ENCODE measurements around the gene ZNF281.

ZNF281 gene

GRCh38 chr1:200368556-200368955 lies 41.3 kb downstream of the ZNF281 start:
- H3K27ac ChIP-seq, result peak overlapping the region; percentile 80
- TF ChIP-seq CTCF (conservative IDR thresholded peaks at IDR 0.05), result no peak

- no peak for TF ChIP-seq CTCF (conservative IDR thresholded peaks at IDR 0.05)
These were observed 41.8 kb downstream of the ZNF281 start for GRCh38 chr1:200367841-200368534.

GRCh38 chr1:200366577-200367253 lies 43.1 kb downstream of the ZNF281 start:
- H3K27ac ChIP-seq, result no peak overlapping the region
- TF ChIP-seq CTCF (conservative IDR thresholded peaks at IDR 0.05), result no peak

More at GRCh38 chr1:200367841-200368534, 41.8 kb downstream of the ZNF281 start:
- H3K27ac ChIP-seq, result peak overlapping the region; percentile 80; the same call in 1 of the 2 replicates

- TF ChIP-seq CTCF (conservative IDR thresholded peaks at IDR 0.05), result no peak
- no peak overlapping the region for H3K27ac ChIP-seq
These were observed 43.9 kb downstream of the ZNF281 start for GRCh38 chr1:200365897-200366426.

- TF ChIP-seq CTCF (conservative IDR thresholded peaks at IDR 0.05), result no peak
- no peak overlapping the region for H3K27ac ChIP-seq
These were observed 45.0 kb downstream of the ZNF281 start for GRCh38 chr1:200364831-200365230.

GRCh38 chr1:200364091-200364759 lies 45.6 kb downstream of the ZNF281 start:
- no peak overlapping the region for H3K27ac ChIP-seq
- no peak for TF ChIP-seq CTCF (conservative IDR thresholded peaks at IDR 0.05)

Measured in VCaP (cell line).